ENCODE measurements around the gene IGFLR1.

DNA sequence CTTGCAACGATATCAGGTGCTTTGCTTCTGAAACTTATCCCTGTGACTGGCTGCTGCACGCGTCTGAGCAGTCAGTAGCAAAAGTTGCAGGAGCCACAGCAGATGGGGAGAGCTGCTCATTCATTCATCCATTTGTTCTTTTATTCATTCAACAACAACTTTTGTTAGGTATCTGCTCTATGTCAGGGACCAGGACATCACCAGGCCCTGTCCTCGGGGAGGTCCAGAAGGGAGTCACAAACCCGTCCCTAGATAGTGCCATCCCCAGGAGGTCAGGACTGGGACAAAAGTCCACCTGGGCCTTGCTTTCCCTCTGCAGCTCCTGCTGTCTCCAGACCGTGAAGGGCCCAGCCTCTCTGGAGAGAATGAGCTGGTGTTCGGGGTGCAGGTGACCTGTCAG is 35.7 kb upstream of the IGFLR1 start:
- TF ChIP-seq, protein P1, sequence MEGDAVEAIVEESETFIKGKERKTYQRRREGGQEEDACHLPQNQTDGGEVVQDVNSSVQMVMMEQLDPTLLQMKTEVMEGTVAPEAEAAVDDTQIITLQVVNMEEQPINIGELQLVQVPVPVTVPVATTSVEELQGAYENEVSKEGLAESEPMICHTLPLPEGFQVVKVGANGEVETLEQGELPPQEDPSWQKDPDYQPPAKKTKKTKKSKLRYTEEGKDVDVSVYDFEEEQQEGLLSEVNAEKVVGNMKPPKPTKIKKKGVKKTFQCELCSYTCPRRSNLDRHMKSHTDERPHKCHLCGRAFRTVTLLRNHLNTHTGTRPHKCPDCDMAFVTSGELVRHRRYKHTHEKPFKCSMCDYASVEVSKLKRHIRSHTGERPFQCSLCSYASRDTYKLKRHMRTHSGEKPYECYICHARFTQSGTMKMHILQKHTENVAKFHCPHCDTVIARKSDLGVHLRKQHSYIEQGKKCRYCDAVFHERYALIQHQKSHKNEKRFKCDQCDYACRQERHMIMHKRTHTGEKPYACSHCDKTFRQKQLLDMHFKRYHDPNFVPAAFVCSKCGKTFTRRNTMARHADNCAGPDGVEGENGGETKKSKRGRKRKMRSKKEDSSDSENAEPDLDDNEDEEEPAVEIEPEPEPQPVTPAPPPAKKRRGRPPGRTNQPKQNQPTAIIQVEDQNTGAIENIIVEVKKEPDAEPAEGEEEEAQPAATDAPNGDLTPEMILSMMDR (conservative IDR thresholded peaks at IDR 0.05 in 1 of 2, IDR thresholded peaks at IDR 0.05 in 1 of 2; ENCODE audit: extremely low read depth in 1 of 2, insufficient read depth in 1 of 2, low read depth in 1 of 2, low read length in 2 of 2) = no peak
- no peak for TF ChIP-seq EZH2 (IDR thresholded peaks at IDR 0.05; ENCODE audit: borderline replicate concordance, low read length)

Measured in mammary epithelial cell (primary cell).